Hindlimb muscle (tissue), 1 donor: ENCODE data around the gene HOXA3. TPM values are rescaled to one million over a fixed set of nuclear protein-coding genes. Genes with fewer than 3 reads are reported as not detected.

Source experiments
- DNase-seq: peaks from one replicate; pipeline ENCODE4 v3.0.0-alpha.2; 2013
- polyA plus RNA-seq: library from polyadenylated mRNA; unstranded; fragments of 120-200 nt; gene quantifications from one replicate; pipeline ENCODE4 v1.2.1, GENCODE V29; 2013; ENCODE audit not compliant: insufficient read length

The HOXA3 gene
- polyA plus RNA-seq, 1 donor, result 11.2 TPM

- DNase-seq, result no peak
These were observed 9.8 kb downstream of the HOXA3 start for GRCh38 chr7:27142580-27143022.

GRCh38 chr7:27141923-27142579, 10.3 kb downstream of the HOXA3 start:
- no peak for DNase-seq

GRCh38 chr7:27141137-27141922, 11.1 kb downstream of the HOXA3 start:
- DNase-seq, result no peak

DNA sequence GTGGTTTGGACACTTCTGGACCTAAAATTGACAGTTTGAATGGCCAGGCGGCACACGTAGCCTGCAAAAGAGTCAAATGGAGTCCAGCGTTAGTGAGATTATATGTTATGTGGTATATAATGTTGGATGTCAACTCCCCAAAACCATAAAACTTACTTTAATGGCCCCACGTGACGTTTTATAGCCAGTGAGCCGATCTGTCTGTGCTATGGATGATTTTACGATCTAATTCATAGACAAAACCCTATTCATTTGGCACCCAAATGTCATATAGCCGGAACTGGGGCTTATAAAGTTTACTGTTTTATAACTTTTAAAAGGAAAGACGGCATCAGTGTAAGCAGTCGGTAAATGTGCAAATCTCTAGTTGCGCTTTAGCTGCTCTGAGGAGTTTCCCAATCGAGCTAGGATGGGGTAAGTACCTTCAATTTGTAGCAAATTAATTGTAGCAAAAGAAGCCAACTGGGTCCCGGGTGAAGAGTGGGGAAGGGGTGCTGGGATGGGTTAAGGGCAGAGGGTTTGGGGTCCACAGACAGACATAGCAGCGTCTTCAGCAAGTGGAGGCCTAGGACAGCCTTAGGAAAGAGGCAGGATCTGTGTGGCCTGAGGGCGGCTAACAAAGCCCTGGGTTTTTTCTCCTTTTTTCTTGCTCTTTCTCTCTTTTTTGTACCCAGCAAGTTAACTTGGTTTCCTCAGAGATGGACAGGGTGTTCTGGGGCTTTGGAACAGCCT, 12.1 kb downstream of the HOXA3 start:
- no peak for DNase-seq

GRCh38 chr7:27139334-27140125, 12.9 kb downstream of the HOXA3 start:
- DNase-seq, result no peak

DNA sequence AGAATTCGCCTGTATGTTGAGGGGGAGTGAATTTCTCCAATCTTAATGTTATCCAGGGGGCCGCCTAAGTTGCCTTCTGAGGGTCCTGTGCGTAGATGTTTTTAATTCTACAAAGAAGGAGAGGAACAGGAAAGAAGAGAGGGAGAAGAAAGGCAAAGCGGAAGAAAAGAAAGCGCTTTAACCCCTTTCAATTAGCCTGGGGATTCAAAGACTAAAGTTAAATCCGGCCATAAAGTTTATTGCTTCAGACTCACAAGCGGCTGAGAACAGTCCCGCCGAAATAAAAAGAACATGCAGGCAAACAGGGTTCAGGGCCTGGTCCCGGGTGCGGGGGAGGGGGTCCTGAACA, 13.4 kb downstream of the HOXA3 start:
- DNase-seq, result no peak

DNA sequence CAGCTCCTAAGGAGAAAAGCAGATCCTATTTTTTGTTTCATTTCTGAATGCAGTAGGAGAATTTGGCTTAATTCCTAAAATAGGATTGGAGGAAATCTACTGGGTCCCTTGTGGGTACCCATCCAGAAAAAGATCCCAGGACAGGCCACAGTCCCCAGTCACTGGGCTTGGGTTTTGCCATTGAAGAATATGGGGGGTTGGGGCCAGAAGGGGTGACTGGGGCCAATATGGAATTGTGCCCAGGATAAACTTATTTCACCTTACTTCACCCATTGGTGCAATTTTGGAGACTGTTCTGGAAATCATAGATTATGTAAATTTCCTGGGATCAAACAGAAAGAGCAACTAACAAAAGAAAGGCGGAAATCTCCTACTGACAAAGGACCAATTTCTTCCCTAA, 13.9 kb downstream of the HOXA3 start:
- DNase-seq, result no peak

DNA sequence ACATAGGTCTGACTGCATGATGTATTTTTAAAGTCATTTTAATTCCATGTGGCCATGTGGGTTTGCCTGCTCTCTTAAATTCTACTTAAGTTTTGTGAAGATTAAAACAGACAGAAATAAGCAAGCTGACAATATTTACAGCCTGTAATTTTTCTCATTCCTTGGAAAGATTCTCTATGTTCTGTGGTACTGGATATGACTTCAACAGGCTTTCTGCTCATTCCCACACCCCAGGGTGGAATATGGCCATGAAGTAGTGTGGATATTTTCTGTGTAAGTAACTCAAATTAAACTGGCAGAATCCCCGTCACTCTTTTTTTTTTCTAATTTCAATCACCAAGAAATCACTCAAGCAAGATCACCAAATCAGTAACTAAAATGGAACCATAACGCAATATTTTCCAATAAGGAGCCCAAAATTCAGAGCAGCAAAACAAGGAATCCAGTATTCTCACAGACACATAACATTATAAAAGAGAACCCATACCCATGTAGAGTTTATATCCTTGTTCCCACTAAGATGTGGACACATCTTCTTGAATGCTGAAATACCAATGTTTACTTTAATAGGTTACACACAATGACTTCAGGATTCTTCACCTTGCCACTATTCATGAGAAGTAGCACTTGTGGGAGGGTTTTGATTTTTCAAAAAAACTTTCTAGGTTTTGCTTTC, 14.6 kb downstream of the HOXA3 start:
- DNase-seq, result no peak

DNA sequence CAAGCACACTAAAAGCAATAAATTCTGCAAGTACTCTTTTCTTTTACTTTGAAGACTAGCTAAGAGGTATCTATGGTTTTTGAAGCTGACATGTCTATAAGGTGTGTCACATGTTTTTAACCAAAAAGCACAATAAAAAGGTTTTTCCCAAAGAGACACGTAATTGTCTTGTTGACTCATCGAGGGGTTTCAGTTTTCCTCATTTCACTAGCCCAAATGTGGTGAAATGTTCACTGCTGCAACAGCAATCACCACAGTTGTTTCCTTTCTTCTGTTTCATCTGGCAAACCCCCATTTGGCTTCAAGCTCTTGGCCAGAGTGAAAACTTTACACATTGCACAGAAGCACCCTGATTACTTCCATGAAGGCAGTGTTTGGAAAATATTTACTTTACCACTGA, 18.0 kb downstream of the HOXA3 start:
- DNase-seq, result no peak

- no peak for DNase-seq
These were observed 18.8 kb downstream of the HOXA3 start for GRCh38 chr7:27133409-27134231.

DNA sequence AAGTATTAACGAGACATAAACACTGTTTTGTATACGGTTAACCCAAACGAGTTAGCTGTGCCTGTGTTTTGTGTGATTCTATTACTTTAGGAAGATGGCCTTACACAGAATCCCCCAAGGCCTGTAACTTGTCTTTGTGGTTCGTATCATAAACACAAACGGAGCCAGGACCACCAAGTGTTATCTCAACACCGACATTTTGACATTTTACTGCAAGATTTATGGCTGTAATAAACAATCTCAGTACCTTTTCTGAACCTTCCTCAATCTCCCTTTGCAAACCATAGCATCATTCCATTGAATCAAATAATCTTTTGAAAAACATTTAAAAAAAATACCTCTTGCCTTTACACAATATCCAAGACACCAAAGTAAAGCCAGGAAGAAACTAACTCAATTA, 19.4 kb downstream of the HOXA3 start:
- no peak for DNase-seq

DNA sequence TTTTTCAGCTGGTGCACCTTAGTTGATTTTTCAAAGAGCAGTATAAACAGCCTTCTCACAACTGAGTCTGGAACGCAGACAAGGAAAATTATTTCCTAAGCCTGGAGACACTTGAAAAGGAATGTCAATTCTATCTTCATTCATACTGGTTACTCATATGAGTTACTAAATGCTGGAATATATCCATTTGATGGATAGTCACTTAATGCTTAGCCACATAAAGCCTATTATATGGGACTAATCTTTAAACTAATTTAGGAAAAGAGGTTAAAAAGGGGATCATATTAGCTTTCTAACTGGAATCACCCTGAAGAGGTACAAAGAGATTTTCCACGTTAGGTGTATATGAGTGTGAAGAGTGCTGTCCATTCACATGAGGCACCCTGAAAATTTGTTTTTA, 20.2 kb downstream of the HOXA3 start:
- DNase-seq, result no peak

DNA sequence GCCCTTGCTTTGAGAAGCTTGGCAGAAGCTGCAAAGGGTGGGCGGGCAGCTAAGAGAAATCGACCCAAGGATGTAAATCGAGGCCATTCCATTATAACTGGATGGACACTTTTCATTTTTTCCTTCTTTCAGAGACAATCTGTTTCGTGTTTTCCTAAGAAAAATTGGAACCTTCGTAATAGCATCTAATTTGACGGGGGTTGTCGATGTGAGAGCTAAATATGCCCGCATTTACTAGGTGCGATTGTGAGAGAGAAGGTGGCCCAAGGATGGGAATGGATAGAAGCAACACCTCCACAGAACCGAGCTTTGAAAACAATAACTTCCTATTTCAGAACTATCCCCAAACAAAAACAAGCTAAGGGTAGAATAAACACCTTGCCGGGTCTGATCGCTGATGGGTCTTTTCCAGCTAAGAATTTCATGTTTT, 21.0 kb downstream of the HOXA3 start:
- no peak for DNase-seq

GRCh38 chr7:27130540-27131389, 21.6 kb downstream of the HOXA3 start, which contains the start of gene HOXA4:
Gene HOXA4, minus strand, starts transcription at chr7:27130757. Its CDS starts 24 bp downstream, at chr7:27130733.
- DNase-seq, result peak; percentile 95

DNA sequence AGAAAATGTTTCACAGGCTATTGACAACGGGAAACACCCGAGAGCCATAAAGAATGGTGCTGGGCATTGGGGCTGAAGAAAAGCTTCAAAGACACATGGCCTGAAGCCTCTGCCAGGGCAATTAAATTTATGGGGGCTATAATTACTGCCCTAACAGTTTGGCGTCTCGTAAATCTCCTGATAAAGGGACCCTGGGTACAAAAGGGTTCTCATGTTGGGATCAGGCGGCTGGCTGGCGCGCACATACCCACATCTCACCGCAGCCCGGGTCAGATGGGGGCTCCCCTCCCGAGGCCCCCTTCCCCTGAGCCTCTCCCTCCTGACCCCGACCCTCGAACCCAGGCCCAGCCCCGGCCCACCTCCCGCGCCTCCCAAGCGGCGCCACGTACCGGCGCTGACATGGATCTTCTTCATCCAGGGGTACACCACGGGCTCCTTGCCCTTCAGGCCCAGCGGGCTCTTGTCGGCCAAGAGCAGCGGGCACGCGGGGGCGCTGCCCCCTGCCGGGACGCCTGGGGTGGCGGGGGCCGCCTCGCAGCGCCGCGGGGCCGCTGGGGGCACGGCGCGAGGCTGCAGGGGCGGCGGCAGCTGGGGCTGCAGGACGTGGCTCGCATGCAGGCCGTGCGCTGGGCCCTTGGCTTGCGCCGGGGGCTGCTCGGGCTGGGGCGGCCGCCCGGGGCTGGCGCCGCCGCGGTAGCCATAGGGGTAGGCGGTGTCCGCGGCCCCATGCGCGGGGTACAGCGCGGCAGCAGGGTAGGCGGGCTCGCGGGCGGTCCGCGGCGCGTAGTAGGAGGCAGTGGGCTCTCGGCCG, 22.4 kb downstream of the HOXA3 start:
- no peak for DNase-seq

DNA sequence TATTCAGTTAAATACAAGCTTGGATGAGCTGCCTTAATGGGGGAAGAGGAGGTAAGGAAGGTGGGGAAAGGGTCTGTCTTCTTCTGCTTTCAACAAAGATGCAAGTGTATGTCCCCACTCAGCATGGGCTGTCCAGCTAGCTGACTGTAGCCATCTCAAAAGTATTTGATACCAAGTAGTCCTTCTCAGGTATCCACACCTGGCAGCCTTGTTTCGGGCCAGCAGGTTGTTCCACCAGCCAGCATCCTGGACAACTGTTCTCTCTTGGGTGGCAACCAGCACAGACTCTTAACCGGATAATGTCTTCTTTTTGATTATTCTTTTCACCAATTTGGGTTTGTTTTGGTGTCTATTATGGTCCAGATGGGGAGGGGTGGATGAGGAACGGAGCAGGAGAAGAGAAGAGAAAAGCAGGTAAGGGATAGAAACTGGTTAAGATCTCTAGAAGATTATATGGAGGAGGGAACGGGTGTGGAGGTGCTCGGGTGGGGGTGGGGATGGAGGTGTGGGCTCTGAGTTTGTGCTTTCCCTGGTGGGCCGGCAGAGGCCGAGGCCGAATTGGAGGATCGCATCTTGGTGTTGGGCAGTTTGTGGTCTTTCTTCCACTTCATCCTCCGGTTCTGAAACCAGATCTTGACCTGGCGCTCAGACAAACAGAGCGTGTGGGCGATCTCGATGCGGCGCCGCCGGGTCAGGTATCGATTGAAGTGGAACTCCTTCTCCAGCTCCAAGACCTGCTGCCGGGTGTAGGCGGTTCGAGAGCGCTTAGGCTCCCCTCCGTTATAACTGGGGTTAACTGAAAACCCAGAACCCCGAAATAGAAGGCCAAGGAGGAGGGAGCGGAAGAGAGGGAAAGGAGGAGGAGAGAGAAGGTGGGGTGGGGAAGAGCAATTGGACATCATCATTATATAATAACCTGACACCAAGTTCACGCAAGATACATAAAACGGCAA, 23.3 kb downstream of the HOXA3 start:
- DNase-seq, result no peak

DNA sequence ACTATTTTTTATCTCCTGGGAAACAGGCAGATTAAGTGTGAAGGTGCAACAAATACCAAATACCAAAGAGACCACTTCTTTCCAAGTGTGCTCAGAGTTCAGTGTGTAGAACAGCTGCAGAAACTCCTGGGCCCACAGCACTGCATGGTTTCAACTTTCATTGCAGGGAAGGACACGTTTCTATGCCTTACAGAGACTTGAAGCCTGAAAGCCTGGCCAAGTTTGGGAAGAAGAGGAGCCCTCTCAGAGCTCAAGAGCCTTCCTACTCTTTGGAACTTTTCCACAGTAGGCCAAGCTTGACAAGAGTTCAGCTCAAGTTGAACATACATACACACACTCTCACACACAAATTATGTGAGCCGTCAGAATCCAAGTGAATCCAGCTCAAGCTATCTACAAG, 24.3 kb downstream of the HOXA3 start:
- no peak for DNase-seq
